H1 (cell line): ENCODE data around the gene UFD1. TPM values are rescaled to one million over a fixed set of nuclear protein-coding genes. Genes with fewer than 3 reads are reported as not detected.

Experiments
- CTCF ChIA-PET: fragments of 300-600 bp; sonication (Branson Sonifier 250); formaldehyde crosslinking; loops from one replicate; lab custom pipeline; 2021; ENCODE audit not compliant: partially characterized antibody; lab: Charles Lee
- POLR2A ChIA-PET: fragments of 300-600 bp; sonication (Branson Sonifier 250); formaldehyde crosslinking; loops from one replicate; lab custom pipeline; 2021; ENCODE audit warnings: inconsistent platforms; ENCODE audit not compliant: partially characterized antibody; lab: Charles Lee
- DNase-seq, 2 experiments: peaks; one replicate each; pipeline versions ENCODE4 v3.0.0 to v3.0.0-alpha.2; 2010 to 2022; ENCODE audit warnings: low spot score in 2 of 2, low read depth in 1 of 2, mixed read lengths in 1 of 2
- FAIRE-seq: peaks from 2 replicates; lab custom pipeline; 2011; peaks lifted over from hg19 to GRCh38; lab: Jason Lieb, UNC
- H2AFZ ChIP-seq: 2 replicates; pipeline ENCODE4 v1.8.1; 2012; ENCODE audit warnings: low read length, inconsistent platforms
- H2AK5ac ChIP-seq: 2 replicates; pipeline ENCODE4 v1.6.1; 2013; ENCODE audit warnings: low read depth, low read length
- H2BK120ac ChIP-seq: replicated peaks from 2 replicates; pipeline ENCODE3; 2013; ENCODE audit warnings: low read depth, low read length, inconsistent platforms
- H2BK12ac ChIP-seq: 2 replicates; pipeline ENCODE4 v1.6.1; 2013; ENCODE audit warnings: low read depth, low read length
- H2BK15ac ChIP-seq: 2 replicates; pipeline ENCODE4 v1.6.1; 2013; ENCODE audit warnings: low read length
- H2BK20ac ChIP-seq: 2 replicates; pipeline ENCODE4 v1.6.1; 2013; ENCODE audit warnings: low read length
- H2BK5ac ChIP-seq: 2 replicates; pipeline ENCODE4 v1.6.1; 2013; ENCODE audit warnings: low read depth, low read length
- H3K14ac ChIP-seq: 2 replicates; pipeline ENCODE4 v1.6.1; 2013; ENCODE audit warnings: inconsistent platforms; ENCODE audit not compliant: insufficient read length
- H3K18ac ChIP-seq: 2 replicates; pipeline ENCODE4 v1.6.1; 2013; ENCODE audit warnings: low read length; ENCODE audit errors: extremely low read depth
- H3K23ac ChIP-seq: 2 replicates; pipeline ENCODE4 v1.6.1; 2013; ENCODE audit warnings: inconsistent platforms; ENCODE audit not compliant: insufficient read length
- H3K23me2 ChIP-seq: 2 replicates; pipeline ENCODE4 v1.6.1; 2013; ENCODE audit warnings: low read depth, low read length
- H3K27ac ChIP-seq: 2 replicates; pipeline ENCODE4 v1.6.1; 2011; ENCODE audit warnings: low read depth, low read length, inconsistent platforms
- H3K27me3 ChIP-seq, 4 experiments: replicated peaks in 1 of 4; 1 replicate in 1 of 4; 2 replicates in 3 of 4; pipeline versions ENCODE4 v1.6.1 to v1.8.1; 2011 to 2013; ENCODE audit warnings: low read length in 3 of 4, mild to moderate bottlenecking in 3 of 4, inconsistent platforms in 2 of 4, mixed read lengths in 2 of 4, moderate library complexity in 1 of 4; ENCODE audit not compliant: control insufficient read depth in 3 of 4, insufficient read depth in 3 of 4; ENCODE audit errors: extremely low read depth in 1 of 4
- H3K36me3 ChIP-seq, 4 experiments: 2 replicates each; pipeline versions ENCODE4 v1.6.1 to v1.8.1; 2011 to 2013; ENCODE audit warnings: mild to moderate bottlenecking in 4 of 4, low read length in 3 of 4, moderate library complexity in 2 of 4, control low read depth in 1 of 4, inconsistent platforms in 1 of 4; ENCODE audit not compliant: insufficient read depth in 4 of 4, control insufficient read depth in 2 of 4
- H3K4ac ChIP-seq: replicated peaks from 2 replicates; pipeline ENCODE3; 2013; ENCODE audit warnings: low read length, low read depth, mixed read lengths, inconsistent platforms; ENCODE audit not compliant: insufficient read length
- H3K4me1 ChIP-seq, 4 experiments: replicated peaks in 1 of 4; 1 replicate in 1 of 4; 2 replicates in 3 of 4; pipeline versions ENCODE4 v1.6.1 to v1.8.1; 2011 to 2013; ENCODE audit warnings: low read length in 3 of 4, inconsistent platforms in 2 of 4, mixed read lengths in 1 of 4; ENCODE audit not compliant: insufficient read depth in 4 of 4, control insufficient read depth in 3 of 4
- H3K4me2 ChIP-seq, 2 experiments: 2 replicates each; pipeline versions ENCODE4 v1.6.1 to v1.8.1; 2011 to 2013; ENCODE audit warnings: low read depth in 2 of 2, low read length in 2 of 2, control low read depth in 1 of 2, inconsistent platforms in 1 of 2, mild to moderate bottlenecking in 1 of 2; ENCODE audit not compliant: insufficient read depth in 1 of 2
- H3K4me3 ChIP-seq, 4 experiments: fragments of 200-600, 300-600 bp in 1 of 4; sonication (generic), shearing (Covaris generic), sonication (Bioruptor Twin) in 1 of 4; 2 replicates each; pipeline versions ENCODE4 v1.5.1 to v1.8.1; 2011 to 2016; ENCODE audit warnings: low read length in 4 of 4, low read depth in 3 of 4, control low read depth in 2 of 4, inconsistent platforms in 2 of 4, mild to moderate bottlenecking in 2 of 4, mixed read lengths in 1 of 4, moderate library complexity in 1 of 4; ENCODE audit not compliant: insufficient read depth in 2 of 4; ENCODE audit errors: extremely low read depth in 1 of 4
- H3K56ac ChIP-seq: replicated peaks from 2 replicates; pipeline ENCODE3; 2013; ENCODE audit warnings: low read depth, mild to moderate bottlenecking, mixed read lengths, low read length, inconsistent platforms; ENCODE audit not compliant: insufficient read length
- H3K79me1 ChIP-seq: 2 replicates; pipeline ENCODE4 v1.6.1; 2013; ENCODE audit warnings: low read depth, low read length, control low read depth
- H3K79me2 ChIP-seq, 2 experiments: 2 replicates each; pipeline versions ENCODE4 v1.6.1 to v1.8.1; 2012 to 2013; ENCODE audit warnings: low read length in 2 of 2, mild to moderate bottlenecking in 2 of 2, inconsistent platforms in 1 of 2; ENCODE audit not compliant: insufficient read depth in 2 of 2, control insufficient read depth in 1 of 2
- H3K9ac ChIP-seq, 4 experiments: replicated peaks in 1 of 4; 1 replicate in 1 of 4; 2 replicates in 3 of 4; pipeline versions ENCODE4 v1.6.1 to v1.8.1; 2011 to 2013; ENCODE audit warnings: low read depth in 3 of 4, low read length in 3 of 4, control low read depth in 2 of 4, mild to moderate bottlenecking in 2 of 4, moderate library complexity in 2 of 4, inconsistent platforms in 1 of 4; ENCODE audit errors: extremely low read depth in 1 of 4
- H3K9me3 ChIP-seq, 2 experiments: 2 replicates each; pipeline versions ENCODE4 v1.6.1 to v1.8.1; 2012 to 2013; ENCODE audit warnings: mild to moderate bottlenecking in 2 of 2, moderate library complexity in 2 of 2, control low read depth in 1 of 2, inconsistent platforms in 1 of 2, low read depth in 1 of 2, low read length in 1 of 2, mixed read lengths in 1 of 2; ENCODE audit not compliant: insufficient read depth in 2 of 2
- H4K20me1 ChIP-seq, 2 experiments: replicated peaks in 1 of 2; 2 replicates each; pipeline versions ENCODE3 to v1.8.1; 2011 to 2013; ENCODE audit warnings: inconsistent platforms in 2 of 2, low read length in 2 of 2, mild to moderate bottlenecking in 1 of 2; ENCODE audit not compliant: insufficient read depth in 2 of 2, control insufficient read depth in 1 of 2
- H4K5ac ChIP-seq: 2 replicates; pipeline ENCODE4 v1.6.1; 2013; ENCODE audit warnings: low read length, low read depth, mixed read lengths, inconsistent platforms; ENCODE audit not compliant: insufficient read length
- H4K8ac ChIP-seq: 2 replicates; pipeline ENCODE4 v1.8.0; 2013; ENCODE audit warnings: mild to moderate bottlenecking, moderate library complexity, low read length, inconsistent platforms; ENCODE audit not compliant: insufficient read depth; ENCODE audit errors: extremely low read depth
- H4K91ac ChIP-seq: replicated peaks from 2 replicates; pipeline ENCODE3; 2013; ENCODE audit warnings: low read length, mixed read lengths, inconsistent platforms; ENCODE audit not compliant: insufficient read length
- CBX5 ChIP-seq: fragments of 300-800, 300-1000 bp; sonication (generic); IDR thresholded peaks from 2 replicates; pipeline ENCODE4 v1.7.1; 2016; ENCODE audit warnings: antibody characterized with exemption, low read length, low read depth
- CREB1 ChIP-seq: IDR thresholded peaks from 2 replicates; pipeline ENCODE4 v1.6.1; 2012; ENCODE audit warnings: inconsistent platforms
- EGR1 ChIP-seq: IDR thresholded peaks from 2 replicates; pipeline ENCODE4 v1.6.1; 2011; ENCODE audit warnings: low read depth, low read length, borderline replicate concordance
- EZH2 ChIP-seq: fragments of 200-600 bp; sonication (generic); IDR thresholded peaks from 2 replicates; pipeline ENCODE4 v1.7.1; 2012; ENCODE audit warnings: low read depth, mild to moderate bottlenecking, moderate library complexity, low read length, inconsistent platforms; ENCODE audit not compliant: severe bottlenecking
- POU5F1 ChIP-seq: IDR thresholded peaks from 2 replicates; pipeline ENCODE4 v1.6.1; 2011; ENCODE audit warnings: low read depth, mild to moderate bottlenecking, low read length, moderate library complexity
- RBBP5 ChIP-seq: IDR thresholded peaks from 2 replicates; pipeline ENCODE4 v1.7.1; 2012; ENCODE audit warnings: low read depth, mild to moderate bottlenecking, inconsistent platforms, low read length, moderate library complexity, borderline replicate concordance
- RXRA ChIP-seq: IDR thresholded peaks from 2 replicates; pipeline ENCODE4 v1.6.1; 2011; ENCODE audit warnings: low read depth, mild to moderate bottlenecking, low read length, moderate library complexity; ENCODE audit not compliant: insufficient read depth
- SIRT6 ChIP-seq: IDR thresholded peaks from one replicate; pipeline ENCODE4 v1.7.1; 2012; ENCODE audit warnings: low read length, inconsistent platforms
- WGBS, 2 experiments: shearing (Covaris generic) in 1 of 2; methylation state at CpG; one replicate each; pipeline versions ENCODE4 v1.1.6 to v1.1.7; 2013 to 2015; ENCODE audit warnings: low lambda C conversion rate in 2 of 2, mixed read lengths in 2 of 2, inconsistent platforms in 1 of 2, low coverage in 1 of 2, missing lambda C conversion rate in 1 of 2; ENCODE audit not compliant: insufficient replicate concordance in 2 of 2, insufficient coverage in 1 of 2, insufficient read length in 1 of 2; ENCODE audit errors: extremely low coverage in 1 of 2, missing lambda C conversion rate in 1 of 2; 5-methylcytosine and 5-hydroxymethylcytosine counted together
- polyA plus RNA-seq, 7 experiments: library from polyadenylated mRNA; depleted of rRNA in 3 of 7; stranded (reverse) in 5 of 7; unstranded in 2 of 7; fragments of >200 nt in 5 of 7; fragments of 200-250 nt in 2 of 7; gene quantifications; 1 replicate in 5 of 7; 2 replicates in 1 of 7; 4 replicates in 1 of 7; pipeline versions ENCODE4 v1.2.1 to v1.2.3, GENCODE V29; 2011 to 2013; ENCODE audit warnings: missing spikeins in 2 of 7, mixed read lengths in 2 of 7
- total RNA-seq: library from RNA; stranded (reverse); fragmentation: NEBNext Ultra II Directional; extraction: Animal tissue kit (Norgen Biotek cat#: 25700); gene quantifications from 2 replicates; pipeline ENCODE4 v1.2.1, GENCODE V29; 2021

Gene UFD1
- total and polyA plus RNA-seq, 2 of the 8 experiments (the other 6 are each of a cell fraction or from before 2014, with no cell fraction given), result 74.6 to 116 TPM

- H4K8ac ChIP-seq, result no peak overlapping the region
- ChIA-PET POLR2A (interaction anchor here (1.0 to 4.8 kb wide), 4 partner anchors 12 to 19 kb away, joined by 3 to 24 read pairs (median 9); partner anchors contain the start of genes HIRA and MRPL40), CTCF (interaction anchor here (0.5 kb wide), 1 partner anchor 54 kb away, joined by 4 read pairs; no protein-coding TSS in a partner anchor)
- no peak overlapping the region for H2AFZ ChIP-seq
- no peak overlapping the region for H4K5ac ChIP-seq
- no peak overlapping the region for H3K4me3 ChIP-seq
- H2BK15ac ChIP-seq, result no peak overlapping the region
- H3K79me1 ChIP-seq, result peaks cover 20% of the 10 kb centered on the region
- H3K27me3 ChIP-seq, result no peaks in the 10 kb centered on the region
- H2BK120ac ChIP-seq, result no peak overlapping the region
- no peak overlapping the region for H3K9ac ChIP-seq
- H3K4me2 ChIP-seq, result no peak overlapping the region
- no peak overlapping the region for H3K23ac ChIP-seq
- no peak overlapping the region for H2BK20ac ChIP-seq
- H2BK5ac ChIP-seq, result no peak overlapping the region
- H4K91ac ChIP-seq, result no peak overlapping the region
- peaks cover 10 to 20% of the 10 kb centered on the region in 2 experiments for H4K20me1 ChIP-seq
- H3K18ac ChIP-seq, result no peak overlapping the region
- H3K9me3 ChIP-seq, result no peaks in the 10 kb centered on the region
- H3K27ac ChIP-seq, result no peak overlapping the region
- H3K4me1 ChIP-seq, result no peaks in the 10 kb centered on the region; a peak in 1 of 7 replicates
- H3K4ac ChIP-seq, result no peak overlapping the region
- no peaks in the 10 kb centered on the region for H3K23me2 ChIP-seq
- FAIRE-seq (no peak), DNase-seq (no peak)
- no peak overlapping the region for H2AK5ac ChIP-seq
- H3K36me3 ChIP-seq, result peaks cover 1 to 16% (median 9%) of the 10 kb centered on the region in 4 experiments; a peak in 7 of 8 replicates
- H2BK12ac ChIP-seq, result no peak overlapping the region
- H3K56ac ChIP-seq, result no peak overlapping the region
- 88% methylated on average over 4 of the region's 4 CpGs; no CpG with 5 or more reads in 1 of the 2 experiments for WGBS, 2 experiments
- peaks cover 10 to 71% of the 10 kb centered on the region in 2 experiments for H3K79me2 ChIP-seq
- H3K14ac ChIP-seq, result no peak overlapping the region
- TF ChIP-seq EZH2 (no peak), EGR1 (no peak), RXRA (no peak), CBX5 (no peak), POU5F1 (no peak), SIRT6 (no peak), CREB1 (no peak), RBBP5 (no peak)
These were observed 66.1 kb downstream of the UFD1 start for GRCh38 chr22:19412923-19413322.
